ENCODE measurements around the gene FURIN. TPM values are rescaled to one million over a fixed set of nuclear protein-coding genes. Genes with fewer than 3 reads are reported as not detected.

Gene FURIN
- total and polyA plus RNA-seq, 2 of the 8 experiments (the other 6 are each of a cell fraction or from before 2014, with no cell fraction given) = 15.8 to 32.1 TPM

DNA sequence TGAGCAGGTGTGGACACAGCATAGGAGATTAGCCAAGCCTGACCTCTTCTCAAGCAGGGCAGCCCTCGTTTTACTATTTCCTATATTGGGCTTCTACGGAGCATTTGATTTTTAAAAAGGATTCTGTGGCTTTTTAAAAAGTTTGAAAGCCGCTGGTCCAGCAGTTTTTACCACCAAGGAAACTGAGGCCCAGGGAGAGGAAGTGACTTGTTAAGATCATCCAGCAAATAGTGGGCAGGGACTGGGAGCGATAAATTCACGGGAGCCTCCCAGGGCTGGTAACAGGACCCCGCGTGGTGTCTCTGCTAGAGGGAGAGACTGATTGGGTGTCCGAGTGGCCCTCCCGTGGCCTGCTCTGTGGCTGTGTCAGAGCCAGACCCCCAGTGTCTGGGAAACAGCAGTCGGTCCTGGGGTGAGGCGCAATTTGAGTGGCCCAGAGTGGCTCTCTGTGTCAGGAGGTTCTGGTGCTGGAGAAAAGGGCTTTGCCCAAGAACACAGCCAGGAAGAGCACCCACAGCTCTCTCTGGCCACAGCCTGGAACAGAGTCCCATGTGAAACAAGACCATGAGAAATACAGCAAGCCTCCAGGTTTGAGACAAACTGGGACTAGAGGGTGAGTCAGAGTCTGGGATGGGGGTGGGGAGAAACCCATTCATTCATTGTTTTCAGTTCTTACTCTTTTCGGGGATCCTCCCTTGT, 4.2 kb downstream of the FURIN start:
- ChIA-PET CTCF (ENCODE audit: partially characterized antibody) (interaction anchor here (1.3 to 2.5 kb wide), 3 partner anchors 13 to 55 kb away, joined by 4 to 28 read pairs (median 6); partner anchors contain the start of gene FES), POLR2A (ENCODE audit: partially characterized antibody) (interaction anchor here (0.6 kb wide), 1 partner anchor 86 kb away, joined by 4 read pairs; no protein-coding TSS in a partner anchor)
- TF ChIP-seq, protein P1, sequence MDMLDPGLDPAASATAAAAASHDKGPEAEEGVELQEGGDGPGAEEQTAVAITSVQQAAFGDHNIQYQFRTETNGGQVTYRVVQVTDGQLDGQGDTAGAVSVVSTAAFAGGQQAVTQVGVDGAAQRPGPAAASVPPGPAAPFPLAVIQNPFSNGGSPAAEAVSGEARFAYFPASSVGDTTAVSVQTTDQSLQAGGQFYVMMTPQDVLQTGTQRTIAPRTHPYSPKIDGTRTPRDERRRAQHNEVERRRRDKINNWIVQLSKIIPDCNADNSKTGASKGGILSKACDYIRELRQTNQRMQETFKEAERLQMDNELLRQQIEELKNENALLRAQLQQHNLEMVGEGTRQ (IDR thresholded peaks at IDR 0.05; ENCODE audit: low read length) = no peak
- TF ChIP-seq POLR2A (IDR thresholded peaks at IDR 0.05; ENCODE audit: control extremely low read depth in 1 of 2, low read depth in 2 of 2, low read length in 2 of 2) (no peak), ZNF274 (IDR thresholded peaks at IDR 0.05; ENCODE audit: borderline replicate concordance, extremely low read depth, low read length) (no peak), RFX5 (IDR thresholded peaks at IDR 0.05; ENCODE audit: borderline replicate concordance, low read depth, low read length) (no peak), GTF2F1 (IDR thresholded peaks at IDR 0.05; ENCODE audit: borderline replicate concordance, low read depth, low read length) (no peak), SRF (IDR thresholded peaks at IDR 0.05; ENCODE audit: low read depth, low read length) (no peak), CBX8 (IDR thresholded peaks at IDR 0.05; ENCODE audit: borderline replicate concordance, low read depth, low read length) (no peak), KDM1A (IDR thresholded peaks at IDR 0.05; ENCODE audit: borderline replicate concordance, low read length) (no peak), HDAC6 (IDR thresholded peaks at IDR 0.05; ENCODE audit: low read depth, low read length) (no peak), EGR1 (IDR thresholded peaks at IDR 0.05; ENCODE audit: borderline replicate concordance, low read depth, low read length) (no peak), FOSL1 (IDR thresholded peaks at IDR 0.05; ENCODE audit: insufficient read depth, low read depth, low read length) (no peak)

More for the DNA sequence above, 4.2 kb downstream of the FURIN start:
- Histone ChIP-seq H3K23ac (ENCODE audit: insufficient read length) (no peak overlapping the region), H4K8ac (ENCODE audit: extremely low read depth, insufficient read depth, low read length) (no peak overlapping the region), H2BK20ac (ENCODE audit: low read length) (0 out of 2 replicates have a peak overlapping the region, but pooled peaks have one; percentile 66), H3K79me2 (ENCODE audit: control insufficient read depth in 1 of 2, insufficient read depth in 2 of 2, low read length in 2 of 2) (peaks cover 0 to 5% of the 10 kb centered on the region in 2 experiments; a peak in 2 of 4 replicates), H3K18ac (ENCODE audit: extremely low read depth, low read length) (peak overlapping the region; percentile 44), H4K20me1 (replicated peaks in 1 of 2; ENCODE audit: control insufficient read depth in 1 of 2, insufficient read depth in 2 of 2, low read length in 2 of 2) (peaks cover 0 to 2% of the 10 kb centered on the region in 2 experiments), H3K79me1 (ENCODE audit: low read depth, low read length) (peaks cover 2% of the 10 kb centered on the region; the same call in 1 of the 2 replicates), H3K4me3 (ENCODE audit: extremely low read depth in 1 of 4, insufficient read depth in 2 of 4, low read depth in 3 of 4, low read length in 4 of 4) (peak overlapping the region; percentile 47 to 73 (median 63); a peak in 7 of 8 replicates), H2BK5ac (ENCODE audit: low read depth, low read length) (peak overlapping the region; percentile 47; the same call in 1 of the 2 replicates), H4K5ac (ENCODE audit: insufficient read length, low read depth, low read length) (no peak overlapping the region), H2BK12ac (ENCODE audit: low read depth, low read length) (peak overlapping the region; percentile 50; the same call in 1 of the 2 replicates), H3K9me3 (ENCODE audit: insufficient read depth in 2 of 2, low read depth in 1 of 2, low read length in 1 of 2) (no peaks in the 10 kb centered on the region), H3K4me2 (ENCODE audit: insufficient read depth in 1 of 2, low read depth in 2 of 2, low read length in 2 of 2) (peak overlapping the region; percentile 69 to 79), H3K27me3 (replicated peaks in 1 of 4; ENCODE audit: control insufficient read depth in 3 of 4, extremely low read depth in 1 of 4, insufficient read depth in 3 of 4, low read length in 3 of 4) (no peaks in the 10 kb centered on the region), H4K91ac (replicated peaks; ENCODE audit: insufficient read length, low read length) (no peak overlapping the region), H3K14ac (ENCODE audit: insufficient read length) (no peak overlapping the region), H2AFZ (ENCODE audit: low read length) (no peak overlapping the region), H3K36me3 (ENCODE audit: control insufficient read depth in 2 of 4, insufficient read depth in 4 of 4, low read length in 3 of 4) (peaks cover 0 to 10% (median 3%) of the 10 kb centered on the region in 4 experiments; a peak in 2 of 8 replicates), H2AK5ac (ENCODE audit: low read depth, low read length) (peak overlapping the region; percentile 49; the same call in 1 of the 2 replicates), H3K27ac (ENCODE audit: low read depth, low read length) (no peak overlapping the region), H3K4ac (replicated peaks; ENCODE audit: insufficient read length, low read depth, low read length) (peak overlapping the region; percentile 17), H2BK120ac (replicated peaks; ENCODE audit: low read depth, low read length) (no peak overlapping the region), H3K9ac (replicated peaks in 1 of 4; ENCODE audit: extremely low read depth in 1 of 4, low read depth in 3 of 4, low read length in 3 of 4) (no peak overlapping the region; a peak in 2 of 7 replicates), H3K56ac (replicated peaks; ENCODE audit: insufficient read length, low read depth, low read length) (no peak overlapping the region), H3K4me1 (replicated peaks in 1 of 4; ENCODE audit: control insufficient read depth in 3 of 4, insufficient read depth in 4 of 4, low read length in 3 of 4) (peaks cover 23 to 47% (median 30%) of the 10 kb centered on the region in 4 experiments), H3K23me2 (ENCODE audit: low read depth, low read length) (peaks cover 3% of the 10 kb centered on the region; the same call in 1 of the 2 replicates), H2BK15ac (ENCODE audit: low read length) (0 out of 2 replicates have a peak overlapping the region, but pooled peaks have one; percentile 88)
- WGBS, 2 experiments (ENCODE audit: extremely low coverage in 1 of 2, insufficient coverage in 1 of 2, insufficient read length in 1 of 2, insufficient replicate concordance in 2 of 2, low coverage in 1 of 2, low lambda C conversion rate in 2 of 2, missing lambda C conversion rate in 1 of 2) = 63% methylated on average over 12 of the region's 12 CpGs; no CpG with 5 or more reads in 1 of the 2 experiments
- no peak for FAIRE-seq
- no peak for DNase-seq (ENCODE audit: low read depth in 1 of 2, low spot score in 2 of 2)

All from H1 (cell line).